Sigmoid colon (tissue), 7 donors: ENCODE measurements around the gene TCF15. TPM values are rescaled to one million over a fixed set of nuclear protein-coding genes. Genes with fewer than 3 reads are reported as not detected.

Experiments used
- DNase-seq: peaks from one replicate; pipeline ENCODE4 v3.0.0-alpha.2; 2019
- H3K27ac ChIP-seq, 4 donors: fragments of 200-600 bp; sonication (generic); one replicate each; pipeline ENCODE4 v1.5.1; 2016 to 2019; ENCODE audit warnings: mild to moderate bottlenecking in 1 of 4
- H3K27me3 ChIP-seq, 3 donors: fragments of 200-600 bp; sonication (generic); one replicate each; pipeline ENCODE4 v1.5.1; 2019; ENCODE audit warnings: mild to moderate bottlenecking in 1 of 3
- H3K36me3 ChIP-seq, 4 donors: fragments of 200-600 bp; sonication (generic); one replicate each; pipeline ENCODE4 v1.5.1; 2016 to 2019
- H3K4me1 ChIP-seq, 4 donors: fragments of 200-600 bp; sonication (generic); one replicate each; pipeline ENCODE4 v1.5.1; 2017 to 2019
- H3K4me3 ChIP-seq, 4 donors: fragments of 200-600 bp; sonication (generic); one replicate each; pipeline ENCODE4 v1.5.1; 2017 to 2019; ENCODE audit warnings: mild to moderate bottlenecking in 2 of 4, moderate library complexity in 1 of 4
- H3K9me3 ChIP-seq, 4 donors: fragments of 200-600 bp in 3 of 4; sonication (generic) in 3 of 4; one replicate each; pipeline versions ENCODE4 v1.5.1 to v1.6.1; 2013 to 2019
- EP300 ChIP-seq, 4 donors: sonication (generic); formaldehyde crosslinking; IDR thresholded peaks; one replicate each; pipeline ENCODE4 v1.6.1; 2017; ENCODE audit warnings: antibody characterized with exemption in 4 of 4
- POLR2A ChIP-seq, 2 donors: fragments of 450-650 bp; IDR thresholded peaks; one replicate each; pipeline ENCODE4 v1.6.1; 2016; ENCODE audit warnings: antibody characterized with exemption in 2 of 2, mild to moderate bottlenecking in 2 of 2, moderate library complexity in 2 of 2
- POLR2AphosphoS5 ChIP-seq, 4 donors: sonication (generic); formaldehyde crosslinking; IDR thresholded peaks; one replicate each; pipeline ENCODE4 v1.6.1; 2017; ENCODE audit warnings: antibody characterized with exemption in 4 of 4
- WGBS, 2 donors: extraction: QIAGEN DNeasy Blood & Tissue Kit; methylation state at CpG; one replicate each; pipeline ENCODE4 v1.1.7; 2013; 5-methylcytosine and 5-hydroxymethylcytosine counted together
- intact Hi-C: fragments of 100-400 bp; cut with DNase I; formaldehyde crosslinking; loops from one replicate; pipeline ENCODE4 v1.15.1; 2023
- polyA plus RNA-seq, 3 donors: library from polyadenylated mRNA; stranded (reverse); fragments of 200-250 nt; gene quantifications; one replicate each; pipeline ENCODE4 v1.2.3, GENCODE V29; 2013
- total RNA-seq, 4 donors: library from RNA; depleted of rRNA; stranded (reverse); fragments of >200 nt; gene quantifications; one replicate each; pipeline ENCODE4 v1.1.0, GENCODE V29; 2016
- TF ChIP-seq, protein P1 (sequence below), 4 experiments: fragments of 450-650 bp in 3 of 4; fragments of 200-600 bp in 1 of 4; IDR thresholded peaks; one replicate each; pipeline ENCODE4 v1.5.1; 2016 to 2019; ENCODE audit warnings: antibody characterized with exemption in 4 of 4, mild to moderate bottlenecking in 3 of 4, moderate library complexity in 2 of 4
- donor health status: healthy with polysubstance abuse.
- donor health status: Bipolar disorder and iron deficiency.
- donor health status: healthy.

The TCF15 gene
- total and polyA plus RNA-seq, 7 donors = 0.20 to 0.66 (median 0.36) TPM; not detected in 4

DNA sequence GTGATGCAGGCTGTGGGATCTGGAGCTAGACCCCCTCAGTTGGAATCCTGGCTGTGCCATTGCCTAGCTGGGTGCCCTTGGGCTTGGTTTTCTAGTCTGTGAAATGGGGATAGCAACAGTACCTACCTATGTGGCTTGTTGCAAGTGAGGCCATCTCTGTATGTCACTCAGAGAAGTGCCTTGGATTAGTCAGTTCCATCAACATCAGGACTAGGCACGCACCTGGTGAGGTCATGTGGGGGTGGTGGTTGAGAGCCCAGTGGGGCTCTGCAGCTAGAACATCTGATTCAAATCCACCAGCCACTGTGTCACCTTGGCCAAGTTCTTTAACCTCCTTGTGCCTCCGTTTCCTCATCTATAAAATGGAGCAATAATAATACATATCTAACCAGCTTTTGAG lies 12.5 kb downstream of the TCF15 start:
- Histone ChIP-seq H3K4me1 (no peaks in the 10 kb centered on the region), H3K9me3 (no peaks in the 10 kb centered on the region), H3K27ac (no peak overlapping the region), H3K4me3 (no peak overlapping the region), H3K36me3 (no peaks in the 10 kb centered on the region), H3K27me3 (peaks cover 0 to 12% (median 0%) of the 10 kb centered on the region in 3 donors)
- intact Hi-C loops = no loop called here
- DNase-seq = peak; percentile 33
- TF ChIP-seq EP300 (IDR thresholded peaks at IDR 0.05) (no peak), POLR2AphosphoS5 (IDR thresholded peaks at IDR 0.05) (no peak), POLR2A (IDR thresholded peaks at IDR 0.05) (no peak)
- TF ChIP-seq, protein P1, sequence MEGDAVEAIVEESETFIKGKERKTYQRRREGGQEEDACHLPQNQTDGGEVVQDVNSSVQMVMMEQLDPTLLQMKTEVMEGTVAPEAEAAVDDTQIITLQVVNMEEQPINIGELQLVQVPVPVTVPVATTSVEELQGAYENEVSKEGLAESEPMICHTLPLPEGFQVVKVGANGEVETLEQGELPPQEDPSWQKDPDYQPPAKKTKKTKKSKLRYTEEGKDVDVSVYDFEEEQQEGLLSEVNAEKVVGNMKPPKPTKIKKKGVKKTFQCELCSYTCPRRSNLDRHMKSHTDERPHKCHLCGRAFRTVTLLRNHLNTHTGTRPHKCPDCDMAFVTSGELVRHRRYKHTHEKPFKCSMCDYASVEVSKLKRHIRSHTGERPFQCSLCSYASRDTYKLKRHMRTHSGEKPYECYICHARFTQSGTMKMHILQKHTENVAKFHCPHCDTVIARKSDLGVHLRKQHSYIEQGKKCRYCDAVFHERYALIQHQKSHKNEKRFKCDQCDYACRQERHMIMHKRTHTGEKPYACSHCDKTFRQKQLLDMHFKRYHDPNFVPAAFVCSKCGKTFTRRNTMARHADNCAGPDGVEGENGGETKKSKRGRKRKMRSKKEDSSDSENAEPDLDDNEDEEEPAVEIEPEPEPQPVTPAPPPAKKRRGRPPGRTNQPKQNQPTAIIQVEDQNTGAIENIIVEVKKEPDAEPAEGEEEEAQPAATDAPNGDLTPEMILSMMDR (IDR thresholded peaks at IDR 0.05) = no peak
- 89 to 96% methylated on average over 2 of the region's 2 CpGs for WGBS, 2 donors

DNA sequence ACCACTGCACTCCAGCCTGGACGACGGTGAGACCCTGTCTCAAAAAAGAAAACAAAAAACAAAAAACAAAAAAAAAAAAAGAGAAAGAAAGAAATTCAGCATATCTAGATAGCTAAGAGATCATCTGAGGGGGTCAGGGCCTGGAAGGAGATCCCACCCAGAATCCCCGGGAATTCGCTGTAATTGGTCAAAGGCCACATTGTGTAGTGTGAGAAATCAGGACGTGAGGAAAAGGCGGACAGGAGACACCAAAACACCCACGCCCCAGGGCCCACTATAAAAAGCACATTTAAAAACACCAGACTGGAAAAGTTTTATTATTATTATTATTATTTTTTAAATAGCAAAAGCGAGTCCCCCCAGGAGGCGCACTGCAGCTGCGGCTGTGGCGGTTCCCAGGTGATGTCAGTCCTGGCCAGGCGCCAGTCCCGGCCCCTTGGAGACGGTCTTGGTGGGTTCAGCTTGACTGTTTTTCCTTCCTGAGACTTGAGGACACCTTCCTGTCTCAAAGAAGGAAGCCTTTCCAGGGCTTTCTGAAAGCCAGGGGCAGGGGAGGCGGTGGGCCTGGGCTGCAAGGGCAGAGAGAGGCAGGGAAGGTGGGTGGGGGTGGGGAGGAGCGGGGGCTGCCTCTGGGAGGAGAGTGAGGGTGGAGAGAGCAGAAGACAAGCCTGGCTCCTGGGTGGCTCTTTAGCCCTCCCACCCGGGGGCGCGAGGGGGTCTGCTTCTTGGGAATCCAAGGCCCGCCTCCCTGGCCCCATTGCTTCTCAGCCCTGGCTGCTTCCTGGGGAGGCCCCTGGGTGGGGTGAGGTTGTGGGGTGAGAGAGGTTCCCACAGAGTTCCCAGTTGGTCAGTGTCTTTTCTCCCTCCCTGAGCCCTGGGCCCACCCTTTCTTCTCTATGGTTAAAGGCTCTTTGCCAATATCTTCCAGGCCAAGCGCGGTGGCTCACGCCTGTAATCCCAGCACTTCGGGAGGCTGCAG lies 14.5 kb downstream of the TCF15 start:
- 55 to 79% methylated on average over 24 of the region's 24 CpGs for WGBS, 2 donors
- TF ChIP-seq, protein P1 (IDR thresholded peaks at IDR 0.05) = no peak
- no peak for TF ChIP-seq POLR2AphosphoS5 (IDR thresholded peaks at IDR 0.05)
- TF ChIP-seq EP300 (IDR thresholded peaks at IDR 0.05) = no peak
- no peak for TF ChIP-seq POLR2A (IDR thresholded peaks at IDR 0.05)
- Histone ChIP-seq H3K4me1 (no peaks in the 10 kb centered on the region), H3K36me3 (no peaks in the 10 kb centered on the region), H3K9me3 (no peaks in the 10 kb centered on the region), H3K27me3 (peaks cover 0 to 12% (median 0%) of the 10 kb centered on the region in 3 donors), H3K4me3 (no peak overlapping the region), H3K27ac (peak overlapping the region in 1 of 4 donors; percentile 14)
- intact Hi-C loops = no loop called here
- peak; percentile 48 for DNase-seq

DNA sequence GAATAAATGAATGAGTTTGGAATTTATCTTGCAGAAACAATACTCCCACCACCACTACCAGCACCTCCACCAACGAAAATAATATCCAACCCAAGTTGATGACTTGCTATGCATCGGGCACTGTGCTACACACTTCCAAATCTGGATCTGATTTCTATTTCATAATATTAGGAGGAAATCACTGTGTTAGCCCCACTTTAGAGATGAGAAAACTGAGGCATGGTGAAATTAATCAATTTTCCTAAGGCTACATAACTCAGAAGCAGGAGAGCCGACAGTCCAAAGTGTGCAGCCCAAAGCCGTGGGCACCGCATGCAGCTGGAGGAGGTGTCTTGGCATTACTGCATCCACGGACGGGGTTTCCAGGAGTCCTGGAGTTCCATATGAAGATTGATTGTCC lies 17.6 kb downstream of the TCF15 start:
- Histone ChIP-seq H3K27ac (no peak overlapping the region), H3K36me3 (no peaks in the 10 kb centered on the region), H3K9me3 (no peaks in the 10 kb centered on the region), H3K27me3 (peaks cover 0 to 12% (median 0%) of the 10 kb centered on the region in 3 donors), H3K4me3 (no peak overlapping the region), H3K4me1 (peaks cover 0 to 12% (median 6%) of the 10 kb centered on the region in 4 donors)
- 85 to 92% methylated on average over 7 of the region's 7 CpGs for whole genome bisulfite sequencing, 2 donors
- no peak for TF ChIP-seq POLR2AphosphoS5 (IDR thresholded peaks at IDR 0.05)
- no peak for TF ChIP-seq POLR2A (IDR thresholded peaks at IDR 0.05)
- TF ChIP-seq, protein P1 (IDR thresholded peaks at IDR 0.05) = no peak
- no peak for TF ChIP-seq EP300 (IDR thresholded peaks at IDR 0.05)
- intact Hi-C loops = no loop called here
- DNase-seq = peak; percentile 17

DNA sequence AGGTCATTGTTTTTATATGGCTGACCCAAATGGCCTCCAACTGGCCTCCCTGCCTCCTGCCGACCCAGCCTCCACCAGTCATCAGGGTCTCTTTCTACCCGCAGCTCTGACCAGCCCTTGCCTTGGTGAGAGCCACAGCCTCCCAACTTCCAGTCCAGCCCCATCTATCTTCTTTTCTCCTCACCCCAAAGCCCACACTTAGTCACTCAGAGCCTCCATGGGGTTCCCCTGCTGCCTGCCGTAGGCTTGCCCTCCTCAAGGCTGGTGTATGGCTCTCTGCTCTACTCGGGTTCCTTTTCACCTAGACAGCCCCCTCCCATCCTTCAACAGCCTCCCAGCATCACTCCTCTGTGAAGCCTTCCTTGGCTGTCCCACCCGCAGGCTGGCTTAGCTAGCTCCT lies 18.2 kb downstream of the TCF15 start:
- DNase-seq = no peak
- TF ChIP-seq POLR2AphosphoS5 (IDR thresholded peaks at IDR 0.05) (no peak), EP300 (IDR thresholded peaks at IDR 0.05) (no peak), POLR2A (IDR thresholded peaks at IDR 0.05) (no peak)
- TF ChIP-seq, protein P1 (IDR thresholded peaks at IDR 0.05) = no peak
- no peak overlapping the region for H3K4me3 ChIP-seq
- no peak overlapping the region for H3K27ac ChIP-seq
- H3K4me1 ChIP-seq = peaks cover 0 to 12% (median 6%) of the 10 kb centered on the region in 4 donors
- no peaks in the 10 kb centered on the region for H3K9me3 ChIP-seq
- intact Hi-C loops = no loop called here
- 67 to 81% methylated on average over 5 of the region's 5 CpGs for WGBS, 2 donors
- peaks cover 0 to 12% (median 0%) of the 10 kb centered on the region in 3 donors for H3K27me3 ChIP-seq
- no peaks in the 10 kb centered on the region for H3K36me3 ChIP-seq
